GM10266 (cell line): ENCODE data around the gene ARPC4.
A peak's percentile ranks its signal among the peaks of the same experiment; 100 is the strongest.

Experiments
- DNase-seq: peaks from one replicate; pipeline ENCODE4 v3.0.0; 2012; ENCODE audit errors: extremely low spot score
- CTCF ChIP-seq: IDR thresholded peaks from 2 replicates; pipeline ENCODE4 v1.5.1; 2012; ENCODE audit warnings: mild to moderate bottlenecking, low read depth; ENCODE audit not compliant: control insufficient read depth, insufficient read depth; ENCODE audit errors: missing control alignments

Gene ARPC4

GRCh38 chr3:9749296-9749644, 43.6 kb upstream of the ARPC4 start:
- DNase-seq = no peak
- TF ChIP-seq CTCF = no peak

DNA sequence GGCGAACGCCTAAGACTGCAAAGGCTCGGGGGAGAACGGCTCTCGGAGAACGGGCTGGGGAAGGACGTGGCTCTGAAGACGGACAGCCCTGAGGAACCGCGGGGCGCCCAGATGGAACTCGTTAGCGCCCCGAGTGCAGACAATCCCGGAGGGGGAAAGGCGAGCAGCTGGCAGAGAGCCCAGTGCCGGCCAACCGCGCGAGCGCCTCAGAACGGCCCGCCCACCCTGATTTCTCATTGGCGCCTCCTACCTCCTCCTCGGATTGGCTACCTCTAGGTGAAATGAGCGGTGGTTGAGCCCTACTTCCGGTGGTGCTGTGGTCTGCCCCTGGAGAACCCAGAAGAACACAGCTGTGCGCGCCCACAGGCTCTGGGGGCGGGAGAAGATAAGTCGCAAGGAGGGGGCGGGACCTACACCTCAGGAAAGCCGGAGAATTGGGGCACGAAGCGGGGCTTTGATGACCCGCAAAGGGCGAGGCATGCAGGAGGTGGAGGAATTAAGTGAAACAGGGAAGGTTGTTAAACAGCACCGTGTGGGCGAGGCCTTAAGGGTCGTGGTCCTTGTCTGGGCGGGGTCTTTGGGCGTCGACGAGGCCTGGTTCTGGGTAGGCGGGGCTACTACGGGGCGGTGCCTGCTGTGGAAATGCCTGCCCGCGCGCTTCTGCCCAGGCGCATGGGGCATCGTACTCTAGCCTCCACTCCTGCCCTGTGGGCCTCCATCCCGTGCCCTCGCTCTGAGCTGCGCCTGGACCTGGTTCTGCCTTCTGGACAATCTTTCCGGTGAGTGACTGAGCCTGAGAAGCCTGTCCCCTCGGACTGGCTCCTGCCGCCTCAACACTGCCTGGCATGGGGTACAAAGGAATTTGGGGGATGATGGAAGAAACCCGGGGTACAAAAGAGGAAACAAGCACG, 43.0 kb upstream of the ARPC4 start, which contains the start of gene OGG1:
Gene OGG1 (plus strand): TSS at position 308 of the 911 bp plus-strand sequence. CDS start 335 bp downstream, at position 643.
- TF ChIP-seq CTCF = no peak
- peak; percentile 95 for DNase-seq

- DNase-seq = no peak
- TF ChIP-seq CTCF = no peak
These were observed 42.1 kb upstream of the ARPC4 start for GRCh38 chr3:9750556-9751411.

- DNase-seq = no peak
- no peak for TF ChIP-seq CTCF
These were observed 38.2 kb upstream of the ARPC4 start for GRCh38 chr3:9754678-9755077.

DNA sequence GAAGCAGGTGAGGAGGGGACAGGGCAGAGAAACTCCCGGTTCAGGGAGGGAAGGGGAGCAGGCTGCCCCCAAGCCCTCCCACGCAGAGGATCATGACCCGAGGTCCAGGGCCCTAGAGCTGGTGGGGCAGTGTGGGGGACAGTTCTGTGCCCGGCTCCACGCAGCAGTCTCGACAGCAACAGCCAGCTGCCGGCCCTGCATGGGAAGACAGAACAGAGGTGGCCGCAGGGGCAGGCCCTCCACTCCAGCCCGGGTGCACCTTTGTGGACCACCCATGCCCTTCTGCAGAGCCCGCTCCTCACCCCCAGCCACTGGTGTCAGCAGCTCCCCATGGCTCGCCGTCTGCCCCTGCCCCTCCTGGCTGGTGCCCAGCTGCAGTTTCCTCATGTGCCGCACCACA, 35.5 kb upstream of the ARPC4 start:
- no peak for TF ChIP-seq CTCF
- DNase-seq = no peak

- TF ChIP-seq CTCF = no peak
These were observed 31.9 kb upstream of the ARPC4 start for GRCh38 chr3:9760779-9761505.

More at GRCh38 chr3:9760779-9761505, 31.9 kb upstream of the ARPC4 start:
- no peak for DNase-seq
